ENCODE results near the gene RBM33.
A peak's percentile ranks its signal among the peaks of the same experiment; 100 is the strongest.

RBM33 gene

GRCh38 chr7:155738652-155739537, 94.4 kb downstream of the RBM33 start:
- no peak overlapping the region for H3K27ac ChIP-seq

DNA sequence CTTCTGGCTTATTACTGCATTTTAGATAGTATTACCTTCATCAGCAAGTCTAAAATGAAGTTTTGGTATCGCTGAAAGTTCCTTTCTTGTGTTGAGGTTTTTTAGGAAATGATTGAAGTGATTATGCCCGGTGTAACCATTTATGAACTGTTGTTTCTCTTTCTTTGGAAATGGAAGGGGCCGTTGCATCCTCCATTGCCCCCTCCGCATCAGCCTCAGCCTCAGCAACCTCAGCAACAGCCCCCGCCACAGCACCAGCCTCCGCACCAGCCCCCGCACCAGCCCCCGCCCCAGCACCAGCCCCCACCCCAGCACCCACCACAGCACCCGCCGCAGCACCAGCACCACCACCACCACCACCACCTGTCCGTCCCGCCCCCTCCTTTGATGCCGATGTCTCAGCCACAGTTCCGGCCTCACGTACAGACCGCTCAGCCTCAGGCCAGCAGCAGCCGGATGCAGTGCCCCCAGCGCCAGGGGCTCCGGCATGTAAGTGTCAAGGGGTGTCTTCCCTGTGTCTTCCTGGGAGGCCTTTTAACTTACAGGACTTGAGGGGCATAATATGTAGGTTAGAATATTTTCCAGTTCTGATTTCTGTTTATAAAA, 95.2 kb downstream of the RBM33 start:
- DNase-seq (ENCODE audit: low read depth, low spot score): no peak
- no peak overlapping the region for H3K27ac ChIP-seq

More at GRCh38 chr7:155738652-155739537, 94.4 kb downstream of the RBM33 start:
- DNase-seq (ENCODE audit: low read depth, low spot score): peak; percentile 18

DNA sequence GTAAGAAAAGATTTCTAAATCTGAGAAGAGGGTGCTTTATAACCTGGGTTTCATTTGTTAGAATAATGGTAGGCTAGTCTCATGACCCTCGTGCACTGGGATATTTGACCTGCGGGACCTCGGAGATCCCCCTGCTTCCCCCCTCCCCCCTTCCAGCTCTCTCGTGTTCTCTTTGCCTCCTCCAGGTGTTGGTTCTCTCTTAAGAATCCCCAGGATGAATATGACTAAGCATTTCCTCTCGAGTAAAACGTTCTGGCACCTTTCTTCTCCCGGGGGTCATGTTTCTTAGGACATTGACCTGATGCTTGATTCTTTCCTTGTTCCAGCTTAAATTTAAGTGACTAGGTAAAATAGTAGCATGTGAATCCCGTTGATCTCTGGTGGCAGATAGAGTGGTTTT, 96.6 kb downstream of the RBM33 start:
- no peak for DNase-seq (ENCODE audit: low read depth, low spot score)
- H3K27ac ChIP-seq: no peak overlapping the region

GRCh38 chr7:155741805-155742204, 97.3 kb downstream of the RBM33 start:
- no peak for DNase-seq (ENCODE audit: low read depth, low spot score)
- no peak overlapping the region for H3K27ac ChIP-seq

DNA sequence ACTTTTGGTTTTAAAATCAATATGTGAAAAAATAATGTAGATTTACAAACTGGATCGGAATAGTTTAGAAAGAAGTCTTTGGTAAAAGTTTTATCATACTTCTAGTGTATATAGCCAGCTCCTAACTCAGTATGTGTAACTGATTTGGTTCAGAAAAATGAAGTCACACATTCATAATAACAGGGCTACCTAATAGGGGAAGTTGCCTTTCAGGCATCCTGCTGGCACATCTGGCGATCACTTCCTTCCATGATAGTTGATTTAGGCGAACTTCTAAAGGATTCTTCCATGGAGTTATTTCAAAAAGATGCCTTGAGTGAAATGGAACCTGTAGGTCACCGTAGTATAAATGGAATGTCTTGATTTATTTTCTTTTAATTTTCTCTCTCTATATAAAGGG, 98.7 kb downstream of the RBM33 start:
- H3K27ac ChIP-seq: no peak overlapping the region
- DNase-seq (ENCODE audit: low read depth, low spot score): no peak

- H3K27ac ChIP-seq: no peak overlapping the region
- DNase-seq (ENCODE audit: low read depth, low spot score): no peak
Measured at GRCh38 chr7:155744971-155745683, 100.7 kb downstream of the RBM33 start.

DNA sequence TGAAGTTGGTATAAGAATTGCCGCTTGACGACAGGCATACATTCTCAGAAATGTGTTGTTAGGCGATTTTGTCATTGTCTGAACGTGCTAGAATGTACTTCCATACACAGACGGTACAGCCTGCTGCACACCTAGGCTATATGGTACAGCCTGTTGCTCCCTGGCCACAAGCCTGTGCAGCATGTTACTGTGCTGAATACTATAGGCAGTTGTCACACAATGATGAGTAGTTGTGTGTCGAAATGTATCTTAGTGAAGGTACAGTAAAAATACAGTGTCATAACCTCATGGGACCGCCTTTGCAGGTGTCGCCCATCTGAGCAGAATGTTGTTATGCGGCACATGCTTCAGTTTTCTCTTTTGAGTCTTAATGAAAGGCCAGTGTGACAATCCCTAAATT, 101.3 kb downstream of the RBM33 start:
- no peak overlapping the region for H3K27ac ChIP-seq
- DNase-seq (ENCODE audit: low read depth, low spot score): no peak

DNA sequence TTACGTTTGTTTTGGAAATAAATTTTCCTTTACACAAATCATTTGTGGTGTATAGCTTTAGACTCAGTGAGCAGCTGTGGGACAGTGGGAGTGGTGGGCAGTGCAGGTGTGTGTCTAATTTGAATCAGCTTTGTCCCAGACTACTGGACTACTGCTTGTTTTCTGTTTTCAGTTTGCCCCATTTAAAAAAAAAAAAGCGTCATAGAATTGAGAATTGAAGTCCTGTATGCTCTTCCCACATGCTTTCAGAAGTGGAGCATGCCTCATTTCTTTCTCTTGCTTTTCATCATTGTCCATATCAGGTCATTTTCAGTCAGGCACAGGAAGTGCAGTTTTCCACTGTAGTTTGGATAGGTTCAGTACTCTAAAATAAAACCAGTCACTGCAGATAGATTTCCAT, 101.7 kb downstream of the RBM33 start:
- no peak for DNase-seq (ENCODE audit: low read depth, low spot score)
- H3K27ac ChIP-seq: no peak overlapping the region

- no peak for DNase-seq (ENCODE audit: low read depth, low spot score)
- no peak overlapping the region for H3K27ac ChIP-seq
Measured at GRCh38 chr7:155747209-155747608, 102.7 kb downstream of the RBM33 start.

GRCh38 chr7:155749578-155749977, 105.1 kb downstream of the RBM33 start:
- H3K27ac ChIP-seq: no peak overlapping the region
- no peak for DNase-seq (ENCODE audit: low read depth, low spot score)

GRCh38 chr7:155750255-155751125, 106.0 kb downstream of the RBM33 start:
- DNase-seq (ENCODE audit: low read depth, low spot score): no peak
- no peak overlapping the region for H3K27ac ChIP-seq

DNA sequence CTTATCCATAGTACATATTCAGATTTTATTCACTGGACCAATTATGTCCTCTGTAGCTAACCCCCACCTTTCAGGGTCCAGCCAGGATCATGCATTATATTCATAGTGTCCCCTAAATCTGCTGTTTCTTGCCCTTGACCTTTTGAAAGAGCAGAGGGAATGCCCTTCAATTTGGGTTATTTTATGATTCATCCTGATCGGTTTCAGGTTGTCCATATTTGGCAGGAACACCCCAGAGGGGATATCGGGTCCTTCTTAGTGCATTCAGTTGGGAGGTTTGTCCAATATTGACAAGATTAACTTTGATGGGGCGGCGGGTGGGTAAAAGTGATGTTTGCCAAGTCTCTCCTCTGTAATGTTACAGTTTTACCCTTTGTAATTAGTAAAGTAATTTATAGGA, 106.9 kb downstream of the RBM33 start:
- H3K27ac ChIP-seq: no peak overlapping the region
- DNase-seq (ENCODE audit: low read depth, low spot score): no peak

GRCh38 chr7:155752756-155753445, 108.4 kb downstream of the RBM33 start:
- DNase-seq (ENCODE audit: low read depth, low spot score): no peak
- H3K27ac ChIP-seq: no peak overlapping the region

DNA sequence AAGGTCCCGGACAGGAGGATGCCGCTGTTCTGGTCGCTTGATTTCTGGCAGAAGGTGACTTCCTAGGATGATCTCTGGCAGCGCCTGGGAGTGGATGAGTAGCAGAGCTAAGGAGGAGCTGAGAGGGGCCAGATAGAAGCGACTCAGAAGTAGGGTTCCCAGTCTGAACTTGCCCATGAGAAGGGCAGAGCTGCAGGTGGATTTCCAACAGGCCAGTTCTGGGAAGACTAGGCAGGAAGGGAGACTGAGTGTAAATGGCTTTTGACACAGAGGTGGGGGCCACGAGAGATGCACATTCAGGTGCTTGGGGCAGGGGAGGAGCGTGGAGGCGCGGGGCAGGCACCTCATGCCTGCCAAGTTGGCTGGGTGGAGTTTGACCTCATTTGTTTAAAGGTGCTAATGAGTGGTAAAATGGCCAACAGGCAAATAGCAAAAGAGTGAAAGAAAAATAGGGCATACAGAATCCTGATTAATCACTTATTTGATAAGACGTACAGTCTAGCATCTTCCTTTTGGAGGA, 109.0 kb downstream of the RBM33 start:
- H3K27ac ChIP-seq: no peak overlapping the region

DNA sequence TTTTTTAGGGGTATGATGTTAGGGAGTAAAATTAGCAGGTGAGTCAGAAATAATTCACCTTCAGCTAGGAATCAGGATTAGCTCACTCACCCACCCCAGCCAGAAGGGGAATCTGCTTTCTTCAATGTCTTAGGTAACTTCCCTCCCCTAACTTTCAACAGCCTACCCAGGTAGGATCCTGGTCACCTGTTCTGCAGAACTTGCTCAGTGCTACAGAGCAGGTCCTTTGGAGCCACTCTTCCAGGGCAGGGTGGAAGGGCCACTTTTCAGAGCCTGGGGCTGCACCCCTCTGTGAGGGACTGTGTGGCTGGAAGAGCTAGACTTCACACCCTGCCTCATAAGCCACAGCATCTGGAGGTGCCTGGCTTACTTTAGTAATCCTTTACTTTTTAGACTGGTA, 109.7 kb downstream of the RBM33 start:
- no peak for DNase-seq (ENCODE audit: low read depth, low spot score)
- H3K27ac ChIP-seq: no peak overlapping the region

More for the DNA sequence above, 109.0 kb downstream of the RBM33 start:
- DNase-seq (ENCODE audit: low read depth, low spot score): peak; percentile 10

GRCh38 chr7:155755026-155755425, 110.6 kb downstream of the RBM33 start:
- no peak for DNase-seq (ENCODE audit: low read depth, low spot score)
- H3K27ac ChIP-seq: no peak overlapping the region

GRCh38 chr7:155756322-155756721, 111.9 kb downstream of the RBM33 start:
- no peak for DNase-seq (ENCODE audit: low read depth, low spot score)

DNA sequence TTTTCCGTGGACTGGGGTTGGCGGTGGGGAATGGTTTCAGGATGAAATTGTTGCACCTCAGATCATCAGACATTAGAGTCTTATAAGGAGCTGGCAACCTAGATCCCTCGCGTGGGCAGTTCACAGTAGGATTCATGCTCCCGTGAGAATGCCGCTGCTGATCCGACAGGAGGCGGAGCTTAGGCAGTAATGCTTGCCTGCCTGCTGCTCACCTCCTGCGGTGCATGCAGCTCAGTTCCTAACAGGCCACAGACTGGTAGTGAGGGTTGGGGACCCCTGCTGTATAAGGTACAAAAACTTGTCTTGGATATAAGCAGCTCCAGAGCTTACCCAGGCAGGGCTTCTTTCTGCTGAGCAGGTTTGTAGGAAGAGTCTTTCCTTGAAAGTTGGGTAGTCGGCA, 113.9 kb downstream of the RBM33 start:
- no peak overlapping the region for H3K27ac ChIP-seq
- DNase-seq (ENCODE audit: low read depth, low spot score): no peak

More at GRCh38 chr7:155756322-155756721, 111.9 kb downstream of the RBM33 start:
- no peak overlapping the region for H3K27ac ChIP-seq

GRCh38 chr7:155759740-155760430, 115.4 kb downstream of the RBM33 start:
- DNase-seq (ENCODE audit: low read depth, low spot score): no peak
- no peak overlapping the region for H3K27ac ChIP-seq

All from epithelial cell of prostate (primary cell).